HEK293 (cell line): Measurements from ENCODE around the gene BTBD9.

Experiments
- CTCF ChIA-PET: fragments of 350-600 bp; formaldehyde crosslinking; extraction: SDS; loops from one replicate; lab custom pipeline; 2021; ENCODE audit warnings: antibody characterized with exemption; lab: Yijun Ruan, JAX
- POLR2A ChIA-PET: fragments of 300-600 bp; formaldehyde crosslinking; extraction: SDS; loops from one replicate; lab custom pipeline; 2020; ENCODE audit warnings: antibody characterized with exemption, inconsistent platforms; lab: Yijun Ruan, JAX
- H3K27ac ChIP-seq: fragments of 200-500 bp; sonication (Bioruptor generic); 2 replicates; pipeline ENCODE4 v1.5.1; 2014; ENCODE audit warnings: low read depth, low read length, control low read depth, inconsistent platforms; ENCODE audit errors: extremely low read depth
- H3K36me3 ChIP-seq, 2 experiments: fragments of 200-500 bp in 1 of 2; sonication (Bioruptor generic) in 1 of 2; 1 replicate in 1 of 2; 2 replicates in 1 of 2; pipeline ENCODE4 v1.5.1; 2014 to 2017; ENCODE audit warnings: inconsistent platforms in 2 of 2, low read length in 2 of 2; ENCODE audit not compliant: control insufficient read depth in 2 of 2, insufficient read depth in 1 of 2
- H3K4me1 ChIP-seq: fragments of 200-500 bp; sonication (Bioruptor generic); 2 replicates; pipeline ENCODE4 v1.5.1; 2014; ENCODE audit warnings: mild to moderate bottlenecking, low read length, inconsistent platforms; ENCODE audit not compliant: control insufficient read depth, insufficient read depth
- H3K4me3 ChIP-seq: 2 replicates; pipeline ENCODE4 v1.5.1; 2011; ENCODE audit warnings: low read depth, mild to moderate bottlenecking, control low read depth, low read length, moderate library complexity
- H3K9me3 ChIP-seq: fragments of 200-500 bp; sonication (Bioruptor generic); 2 replicates; pipeline ENCODE4 v1.5.1; 2014; ENCODE audit warnings: low read depth, low read length, inconsistent platforms; ENCODE audit not compliant: control insufficient read depth, insufficient read depth
- KLF9 ChIP-seq: fragments of 450-650 bp; formaldehyde crosslinking; IDR thresholded peaks from 2 replicates; pipeline ENCODE4 v1.5.1; 2016; ENCODE audit warnings: missing biosample characterization, missing genetic modification characterization, low read depth
- MZF1 ChIP-seq: fragments of 450-650 bp; formaldehyde crosslinking; IDR thresholded peaks from 2 replicates; pipeline ENCODE4 v1.5.1; 2017; ENCODE audit warnings: missing biosample characterization, missing genetic modification characterization, borderline replicate concordance
- SCRT1 ChIP-seq: fragments of 450-650 bp; formaldehyde crosslinking; IDR thresholded peaks from 2 replicates; pipeline ENCODE4 v1.5.1; 2016; ENCODE audit warnings: missing biosample characterization, missing genetic modification characterization, borderline replicate concordance
- ZBTB21 ChIP-seq: fragments of 450-650 bp; formaldehyde crosslinking; IDR thresholded peaks from 2 replicates; pipeline ENCODE4 v1.5.1; 2017; ENCODE audit warnings: missing biosample characterization, missing genetic modification characterization
- ZBTB7A ChIP-seq: fragments of 450-650 bp; formaldehyde crosslinking; IDR thresholded peaks from 2 replicates; pipeline ENCODE4 v1.5.1; 2016; ENCODE audit warnings: low read depth, missing biosample characterization, missing genetic modification characterization
- ZBTB8A ChIP-seq: fragments of 450-650 bp; formaldehyde crosslinking; IDR thresholded peaks from 2 replicates; pipeline ENCODE4 v1.5.1; 2016; ENCODE audit warnings: missing biosample characterization, missing genetic modification characterization
- ZNF10 ChIP-seq: fragments of 450-650 bp; formaldehyde crosslinking; IDR thresholded peaks from 2 replicates; pipeline ENCODE4 v1.5.1; 2017; ENCODE audit warnings: missing biosample characterization, missing genetic modification characterization
- ZNF112 ChIP-seq: fragments of 450-650 bp; formaldehyde crosslinking; IDR thresholded peaks from 2 replicates; pipeline ENCODE4 v1.5.0; 2017; ENCODE audit warnings: missing biosample characterization, missing genetic modification characterization
- ZNF146 ChIP-seq: fragments of 450-650 bp; formaldehyde crosslinking; IDR thresholded peaks from 2 replicates; pipeline ENCODE4 v1.5.1; 2016; ENCODE audit warnings: missing biosample characterization, missing genetic modification characterization
- ZNF19 ChIP-seq: fragments of 450-650 bp; formaldehyde crosslinking; IDR thresholded peaks from 2 replicates; pipeline ENCODE4; 2016; ENCODE audit warnings: missing biosample characterization, missing genetic modification characterization, low read depth
- ZNF214 ChIP-seq: fragments of 450-650 bp; formaldehyde crosslinking; IDR thresholded peaks from 2 replicates; pipeline ENCODE4 v1.5.1; 2017; ENCODE audit warnings: missing biosample characterization, mild to moderate bottlenecking, missing genetic modification characterization, borderline replicate concordance
- ZNF266 ChIP-seq: fragments of 450-650 bp; formaldehyde crosslinking; IDR thresholded peaks from 2 replicates; pipeline ENCODE4 v1.5.1; 2016; ENCODE audit warnings: missing biosample characterization, missing genetic modification characterization, low read depth
- ZNF426 ChIP-seq: fragments of 450-650 bp; formaldehyde crosslinking; IDR thresholded peaks from 2 replicates; pipeline ENCODE4 v1.5.1; 2017; ENCODE audit warnings: missing biosample characterization, missing genetic modification characterization, mild to moderate bottlenecking, inconsistent platforms, moderate library complexity
- ZNF560 ChIP-seq: fragments of 450-650 bp; formaldehyde crosslinking; IDR thresholded peaks from 2 replicates; pipeline ENCODE4 v1.5.1; 2017; ENCODE audit warnings: missing biosample characterization, missing genetic modification characterization, borderline replicate concordance
- ZNF596 ChIP-seq: fragments of 450-650 bp; IDR thresholded peaks from 2 replicates; pipeline ENCODE4 v1.5.0; 2018; ENCODE audit warnings: missing biosample characterization, mild to moderate bottlenecking, missing genetic modification characterization, moderate library complexity
- ZNF621 ChIP-seq: fragments of 450-650 bp; formaldehyde crosslinking; IDR thresholded peaks from 2 replicates; pipeline ENCODE4 v1.5.1; 2017; ENCODE audit warnings: missing biosample characterization, missing genetic modification characterization
- ZNF654 ChIP-seq: fragments of 450-650 bp; formaldehyde crosslinking; IDR thresholded peaks from 2 replicates; pipeline ENCODE4 v1.5.1; 2016; ENCODE audit warnings: low read depth, missing biosample characterization, missing genetic modification characterization
- ZNF768 ChIP-seq: fragments of 450-650 bp; formaldehyde crosslinking; IDR thresholded peaks from 2 replicates; pipeline ENCODE4 v1.5.1; 2018; ENCODE audit warnings: missing biosample characterization, mild to moderate bottlenecking, missing genetic modification characterization
- ZSCAN16 ChIP-seq: fragments of 450-650 bp; formaldehyde crosslinking; IDR thresholded peaks from 2 replicates; pipeline ENCODE4 v1.5.1; 2016; ENCODE audit warnings: missing biosample characterization, missing genetic modification characterization
- TF ChIP-seq, protein P1 (sequence below): fragments of 450-650 bp; formaldehyde crosslinking; IDR thresholded peaks from 2 replicates; pipeline ENCODE4 v1.5.1; 2016; ENCODE audit warnings: missing biosample characterization, missing genetic modification characterization
- TF ChIP-seq, protein P2 (sequence below): fragments of 450-650 bp; formaldehyde crosslinking; IDR thresholded peaks from 2 replicates; pipeline ENCODE4 v1.5.1; 2017; ENCODE audit warnings: missing biosample characterization, missing genetic modification characterization
- TF ChIP-seq, protein P3 (sequence below): fragments of 450-650 bp; formaldehyde crosslinking; IDR thresholded peaks from 2 replicates; pipeline ENCODE4 v1.5.1; 2016; ENCODE audit warnings: missing biosample characterization, missing genetic modification characterization

Gene BTBD9

DNA sequence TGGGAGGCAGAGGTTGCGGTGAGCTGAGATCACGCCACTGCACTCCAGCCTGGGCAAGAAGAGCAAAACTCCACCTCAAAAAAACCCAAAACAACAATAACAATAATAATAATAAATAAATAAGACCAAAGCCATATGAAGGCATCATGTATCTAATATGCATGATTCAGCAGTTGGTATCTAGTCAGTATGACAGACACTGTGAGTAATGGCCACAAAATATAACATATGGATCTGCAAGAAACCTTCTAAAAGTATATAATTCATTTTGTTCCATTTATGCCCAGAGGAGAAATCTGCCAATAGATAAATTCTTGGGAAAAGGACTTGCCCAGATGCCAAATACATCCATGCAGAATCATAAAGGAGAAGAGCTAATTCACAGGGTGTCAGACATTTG, 252.3 kb downstream of the BTBD9 start (continued):
- TF ChIP-seq, protein P1, sequence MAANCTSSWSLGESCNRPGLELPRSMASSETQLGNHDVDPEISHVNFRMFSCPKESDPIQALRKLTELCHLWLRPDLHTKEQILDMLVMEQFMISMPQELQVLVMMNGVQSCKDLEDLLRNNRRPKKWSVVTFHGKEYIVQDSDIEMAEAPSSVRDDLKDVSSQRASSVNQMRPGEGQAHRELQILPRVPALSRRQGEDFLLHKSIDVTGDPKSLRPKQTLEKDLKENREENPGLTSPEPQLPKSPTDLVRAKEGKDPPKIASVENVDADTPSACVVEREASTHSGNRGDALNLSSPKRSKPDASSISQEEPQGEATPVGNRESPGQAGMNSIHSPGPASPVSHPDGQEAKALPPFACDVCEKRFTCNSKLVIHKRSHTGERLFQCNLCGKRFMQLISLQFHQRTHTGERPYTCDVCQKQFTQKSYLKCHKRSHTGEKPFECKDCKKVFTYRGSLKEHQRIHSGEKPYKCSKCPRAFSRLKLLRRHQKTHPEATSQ (tag by site-specific recombination): no peak
- TF ChIP-seq, protein P2, sequence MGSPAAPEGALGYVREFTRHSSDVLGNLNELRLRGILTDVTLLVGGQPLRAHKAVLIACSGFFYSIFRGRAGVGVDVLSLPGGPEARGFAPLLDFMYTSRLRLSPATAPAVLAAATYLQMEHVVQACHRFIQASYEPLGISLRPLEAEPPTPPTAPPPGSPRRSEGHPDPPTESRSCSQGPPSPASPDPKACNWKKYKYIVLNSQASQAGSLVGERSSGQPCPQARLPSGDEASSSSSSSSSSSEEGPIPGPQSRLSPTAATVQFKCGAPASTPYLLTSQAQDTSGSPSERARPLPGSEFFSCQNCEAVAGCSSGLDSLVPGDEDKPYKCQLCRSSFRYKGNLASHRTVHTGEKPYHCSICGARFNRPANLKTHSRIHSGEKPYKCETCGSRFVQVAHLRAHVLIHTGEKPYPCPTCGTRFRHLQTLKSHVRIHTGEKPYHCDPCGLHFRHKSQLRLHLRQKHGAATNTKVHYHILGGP (tag by site-specific recombination): no peak
- TF ChIP-seq ZNF19 (tag by site-specific recombination): no peak
- TF ChIP-seq ZNF426 (tag by site-specific recombination): no peak

DNA sequence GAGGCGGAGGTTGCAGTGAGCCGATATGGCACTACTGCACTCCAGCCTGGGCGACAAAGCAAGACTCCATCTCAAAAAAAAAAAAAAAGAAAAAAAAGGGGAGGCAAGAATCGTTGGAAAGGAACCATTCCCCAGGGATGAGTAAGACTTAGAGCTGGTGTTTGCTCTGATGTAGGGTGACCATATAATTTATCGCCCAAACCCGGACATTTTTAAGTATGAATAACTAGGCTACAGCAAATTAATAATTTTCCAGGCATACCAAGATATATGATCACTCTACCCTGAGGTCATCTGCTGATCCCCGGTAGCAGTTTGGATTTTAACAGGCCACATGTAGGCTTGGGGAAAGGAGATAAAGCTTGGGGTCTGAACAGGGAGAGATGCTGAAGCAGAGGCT, 260.9 kb downstream of the BTBD9 start:
- CTCF ChIA-PET: no interaction called here
- H3K4me1 ChIP-seq: 0 out of 2 replicates have a peak, but pooled peaks cover 2% of the 10 kb centered on the region
- H3K4me3 ChIP-seq: no peak overlapping the region
- H3K36me3 ChIP-seq: no peaks in the 10 kb centered on the region
- TF ChIP-seq ZNF596 (tag by site-specific recombination): no peak
- TF ChIP-seq ZBTB7A (tag by site-specific recombination): no peak
- TF ChIP-seq, protein P3, sequence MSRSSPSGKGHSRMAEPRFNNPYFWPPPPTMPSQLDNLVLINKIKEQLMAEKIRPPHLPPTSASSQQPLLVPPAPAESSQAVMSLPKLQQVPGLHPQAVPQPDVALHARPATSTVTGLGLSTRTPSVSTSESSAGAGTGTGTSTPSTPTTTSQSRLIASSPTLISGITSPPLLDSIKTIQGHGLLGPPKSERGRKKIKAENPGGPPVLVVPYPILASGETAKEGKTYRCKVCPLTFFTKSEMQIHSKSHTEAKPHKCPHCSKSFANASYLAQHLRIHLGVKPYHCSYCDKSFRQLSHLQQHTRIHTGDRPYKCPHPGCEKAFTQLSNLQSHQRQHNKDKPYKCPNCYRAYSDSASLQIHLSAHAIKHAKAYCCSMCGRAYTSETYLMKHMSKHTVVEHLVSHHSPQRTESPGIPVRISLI (tag by site-specific recombination): no peak
- TF ChIP-seq ZBTB8A (tag by site-specific recombination): no peak
- no peak for TF ChIP-seq ZNF621 (tag by site-specific recombination)
- no peak for TF ChIP-seq ZNF768
- no peak for TF ChIP-seq MZF1
- no peak for TF ChIP-seq ZNF266
- no peak for TF ChIP-seq ZNF146 (tag by site-specific recombination)
- no peak for TF ChIP-seq ZNF214
- no peak for TF ChIP-seq ZNF112
- TF ChIP-seq ZBTB21: no peak
- TF ChIP-seq SCRT1 (tag by site-specific recombination): no peak
- no peak for TF ChIP-seq ZNF10 (tag by site-specific recombination)
- TF ChIP-seq ZNF654 (tag by site-specific recombination): no peak
- no peak overlapping the region for H3K27ac ChIP-seq
- H3K9me3 ChIP-seq: no peaks in the 10 kb centered on the region
- POLR2A ChIA-PET: no interaction called here

DNA sequence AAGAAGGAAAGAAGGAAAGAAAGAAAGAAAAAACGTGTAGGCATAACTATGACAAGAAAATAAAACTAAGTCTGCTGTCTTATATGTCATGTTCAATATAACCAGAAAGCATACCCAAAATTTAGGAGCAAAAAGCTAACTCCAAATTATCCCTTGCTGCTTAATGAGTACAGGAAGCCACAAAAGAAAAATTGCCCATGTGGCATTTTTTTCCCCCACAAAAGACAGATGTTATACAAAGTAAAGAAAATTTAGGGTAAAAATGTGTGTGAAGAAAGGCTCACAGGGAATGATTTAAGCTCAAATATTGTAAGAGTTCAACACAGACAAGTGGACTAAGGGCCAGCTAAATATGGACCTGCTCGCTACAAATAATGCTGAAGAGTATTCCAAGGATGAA, 263.8 kb downstream of the BTBD9 start:
- Histone ChIP-seq H3K9me3 (no peaks in the 10 kb centered on the region), H3K27ac (no peak overlapping the region), H3K4me3 (no peak overlapping the region), H3K4me1 (peaks cover 13% of the 10 kb centered on the region), H3K36me3 (no peaks in the 10 kb centered on the region)
- POLR2A ChIA-PET: no interaction called here
- TF ChIP-seq ZNF560 (no peak), ZSCAN16 (tag by site-specific recombination) (no peak), KLF9 (tag by site-specific recombination) (no peak)
- CTCF ChIA-PET: no interaction called here
